PC-3 (cell line): ENCODE measurements around the gene EID2. TPM values are rescaled to one million over a fixed set of nuclear protein-coding genes. Genes with fewer than 3 reads are reported as not detected.

Source experiments
- ATAC-seq: fragments of 200-7000 bp; cut with Tn5 transposase; 2 replicates; pipeline ENCODE4 v1.9.1; 2020; ENCODE audit warnings: mild to moderate bottlenecking, moderate library complexity
- BruUV-seq: library from RNA; stranded (reverse); fragments of 400-500 nt; replicated peaks from 2 replicates; lab custom pipeline; 2021; lab: Mats Ljungman, UMichigan
- CTCF ChIA-PET: fragments of 300-600 bp; sonication (Branson Sonifier 250); formaldehyde crosslinking; loops from one replicate; lab custom pipeline; 2022; ENCODE audit warnings: antibody characterized with exemption; lab: Charles Lee
- POLR2A ChIA-PET: fragments of 300-600 bp; sonication (Branson Sonifier 250); formaldehyde crosslinking; loops from one replicate; lab custom pipeline; 2022; ENCODE audit warnings: antibody characterized with exemption; ENCODE audit not compliant: unreplicated experiment; lab: Charles Lee
- DNase-seq: peaks from one replicate; pipeline ENCODE4 v3.0.0-alpha.2; 2015
- H2AFZ ChIP-seq: fragments of 300-600 bp; sonication (generic); 2 replicates; pipeline ENCODE4 v1.6.0; 2016; ENCODE audit warnings: antibody characterized with exemption, low read length
- H3F3A ChIP-seq: fragments of 300-600 bp; sonication (generic); one replicate; pipeline ENCODE4 v1.6.0; 2017; ENCODE audit warnings: antibody characterized with exemption, low read length, control low read depth, mild to moderate bottlenecking; ENCODE audit not compliant: unreplicated experiment
- H3K27ac ChIP-seq: fragments of 300-600 bp; sonication (generic); 2 replicates; pipeline ENCODE4 v1.5.1; 2016; ENCODE audit warnings: mild to moderate bottlenecking, low read length
- H3K27me3 ChIP-seq: fragments of 300-600 bp; sonication (generic); 2 replicates; pipeline ENCODE4 v1.6.1; 2016; ENCODE audit warnings: low read length, mixed read lengths
- H3K36me3 ChIP-seq: fragments of 300-600 bp; sonication (generic); 2 replicates; pipeline ENCODE4 v1.6.1; 2016; ENCODE audit warnings: low read depth, mixed run types, low read length, mixed read lengths
- H3K4me1 ChIP-seq: fragments of 300-600 bp; sonication (generic); 2 replicates; pipeline ENCODE4 v1.5.1; 2016; ENCODE audit warnings: low read length; ENCODE audit not compliant: insufficient read depth
- H3K4me2 ChIP-seq: fragments of 300-600 bp; sonication (generic); 2 replicates; pipeline ENCODE4 v1.6.0; 2016; ENCODE audit warnings: low read length
- H3K4me3 ChIP-seq: fragments of 300-600 bp; sonication (generic); 2 replicates; pipeline ENCODE4 v1.5.1; 2016; ENCODE audit warnings: mild to moderate bottlenecking, low read length, mixed read lengths
- H3K79me2 ChIP-seq: fragments of 300-600 bp; sonication (generic); 2 replicates; pipeline ENCODE4 v1.6.1; 2017; ENCODE audit warnings: low read length, mixed read lengths
- H3K9ac ChIP-seq: fragments of 300-600 bp; sonication (generic); 2 replicates; pipeline ENCODE4 v1.6.0; 2016; ENCODE audit warnings: mild to moderate bottlenecking, low read length
- H3K9me2 ChIP-seq: fragments of 300-600 bp; sonication (generic); replicated peaks from 2 replicates; pipeline ENCODE4 v1.6.1; 2016; ENCODE audit warnings: mixed run types, low read length, mixed read lengths
- H3K9me3 ChIP-seq: fragments of 300-600 bp; sonication (generic); 2 replicates; pipeline ENCODE4 v1.6.1; 2016; ENCODE audit warnings: low read length, mixed read lengths
- H4K20me1 ChIP-seq: fragments of 300-600 bp; sonication (generic); 2 replicates; pipeline ENCODE4 v1.6.1; 2016; ENCODE audit warnings: low read length, mixed read lengths
- CTCF ChIP-seq: fragments of 300-600 bp; sonication (generic); conservative IDR thresholded peaks from 2 replicates; pipeline ENCODE4 v1.5.1; 2017; ENCODE audit warnings: antibody characterized with exemption, low read depth, mild to moderate bottlenecking, low read length
- EZH2 ChIP-seq: fragments of 300-600 bp; sonication (generic); IDR thresholded peaks from one replicate; pipeline ENCODE4 v1.6.1; 2017; ENCODE audit warnings: antibody characterized with exemption, mild to moderate bottlenecking, low read length; ENCODE audit not compliant: unreplicated experiment
- EZH2phosphoT487 ChIP-seq: fragments of 300-600 bp; sonication (generic); IDR thresholded peaks from 2 replicates; pipeline ENCODE4 v1.6.1; 2018; ENCODE audit warnings: mild to moderate bottlenecking, antibody characterized with exemption, low read length, borderline replicate concordance
- intact Hi-C: fragments of 100-400 bp; cut with micrococcal nuclease; formaldehyde crosslinking; loops from 2 replicates; pipeline ENCODE4 v1.9.0; 2023
- total RNA-seq: library from RNA; depleted of rRNA; stranded (reverse); fragments of >200 nt; gene quantifications from 2 replicates; pipeline ENCODE4 v1.2.3, GENCODE V29; 2014

The EID2 gene
- total RNA-seq, 1 experiment from 2014 or later, result 11.3 TPM

- Histone ChIP-seq H3K9me2 (no peaks in the 10 kb centered on the region), H3K9ac (no peak overlapping the region), H4K20me1 (no peaks in the 10 kb centered on the region), H3K36me3 (no peaks in the 10 kb centered on the region), H3K79me2 (no peaks in the 10 kb centered on the region), H3K4me1 (no peaks in the 10 kb centered on the region), H3K27me3 (peaks cover 5% of the 10 kb centered on the region; the same call in 1 of the 2 replicates), H3K4me2 (no peak overlapping the region), H3F3A (no peaks in the 10 kb centered on the region), H3K4me3 (no peak overlapping the region), H3K9me3 (no peaks in the 10 kb centered on the region), H2AFZ (no peak overlapping the region), H3K27ac (no peak overlapping the region)
- ChIA-PET POLR2A (no interaction called here), CTCF (no interaction called here)
- DNase-seq (no peak), ATAC-seq (no peak)
- intact Hi-C loops, result no loop called here
- BruUV-seq, result no TSS peak
- TF ChIP-seq EZH2 (no peak), EZH2phosphoT487 (no peak), CTCF (no peak)
Observed at GRCh38 chr19:39518975-39519374, 21.0 kb downstream of the EID2 start.

- Histone ChIP-seq H3F3A (no peaks in the 10 kb centered on the region), H3K36me3 (no peaks in the 10 kb centered on the region), H3K4me1 (no peaks in the 10 kb centered on the region), H4K20me1 (no peaks in the 10 kb centered on the region), H3K4me2 (no peak overlapping the region), H2AFZ (no peak overlapping the region), H3K9me3 (no peaks in the 10 kb centered on the region), H3K27me3 (peaks cover 5% of the 10 kb centered on the region; the same call in 1 of the 2 replicates), H3K4me3 (no peak overlapping the region), H3K79me2 (no peaks in the 10 kb centered on the region), H3K9ac (no peak overlapping the region), H3K9me2 (no peaks in the 10 kb centered on the region), H3K27ac (no peak overlapping the region)
- POLR2A ChIA-PET, result no interaction called here
- BruUV-seq, result no TSS peak
- DNase-seq (no peak), ATAC-seq (no peak)
- no peak for TF ChIP-seq EZH2phosphoT487
- TF ChIP-seq EZH2, result no peak
- no peak for TF ChIP-seq CTCF
- CTCF ChIA-PET, result no interaction called here
- intact Hi-C loops, result no loop called here
Observed at GRCh38 chr19:39518458-39518857, 21.5 kb downstream of the EID2 start.

GRCh38 chr19:39517432-39517831, 22.5 kb downstream of the EID2 start:
- Histone ChIP-seq H2AFZ (no peak overlapping the region), H3K9me3 (no peaks in the 10 kb centered on the region), H3K4me3 (no peak overlapping the region), H3K27ac (no peak overlapping the region), H3K9ac (no peak overlapping the region), H3K9me2 (no peaks in the 10 kb centered on the region), H3K4me1 (no peaks in the 10 kb centered on the region), H3K79me2 (no peaks in the 10 kb centered on the region), H3K36me3 (no peaks in the 10 kb centered on the region), H3K4me2 (no peak overlapping the region), H3K27me3 (peaks cover 5% of the 10 kb centered on the region; the same call in 1 of the 2 replicates), H4K20me1 (no peaks in the 10 kb centered on the region), H3F3A (no peaks in the 10 kb centered on the region)
- intact Hi-C loops, result no loop called here
- POLR2A ChIA-PET, result no interaction called here
- ATAC-seq (no peak), DNase-seq (no peak)
- BruUV-seq, result no TSS peak
- TF ChIP-seq EZH2 (no peak), EZH2phosphoT487 (no peak), CTCF (no peak)
- CTCF ChIA-PET, result no interaction called here
